Measurements from ENCODE around the gene ANKRD2. TPM values are rescaled to one million over a fixed set of nuclear protein-coding genes. Genes with fewer than 3 reads are reported as not detected.
"Not testable (repeated sequence)": the region's sequence is repeated elsewhere in the genome, so short reads cannot be mapped to it uniquely, and the experiment has no call there.

The ANKRD2 gene
- total RNA-seq, 1 experiment from 2014 or later = 0.98 TPM

- Histone ChIP-seq H3K36me3 (ENCODE audit: control insufficient read depth, insufficient read depth, low read length) (no peaks in the 10 kb centered on the region), H3K27ac (ENCODE audit: low read length) (no peak overlapping the region), H3K27me3 (ENCODE audit: control insufficient read depth, insufficient read depth, low read length) (no peaks in the 10 kb centered on the region), H3K9me3 (ENCODE audit: control insufficient read depth, insufficient read depth, low read depth, low read length) (no peaks in the 10 kb centered on the region), H3K4me3 (ENCODE audit: low read depth in 2 of 2, low read length in 2 of 2) (no peak overlapping the region), H3K4me1 (ENCODE audit: control insufficient read depth, insufficient read depth, low read length) (peaks cover 13% of the 10 kb centered on the region)
- ChIA-PET CTCF (interaction anchor here (0.6 kb wide), 1 partner anchor 13 kb away, joined by 4 read pairs; no protein-coding TSS in a partner anchor), POLR2A (no interaction called here)
- no peak for TF ChIP-seq SIN3A (IDR thresholded peaks at IDR 0.05; ENCODE audit: borderline replicate concordance, insufficient read depth, low read depth, low read length)
- no peak for TF ChIP-seq TCF7L2 (IDR thresholded peaks at IDR 0.05; ENCODE audit: low read depth, low read length)
- no peak for TF ChIP-seq REST (IDR thresholded peaks at IDR 0.05; ENCODE audit: insufficient read depth in 1 of 2, low read depth in 2 of 2, low read length in 1 of 2)
- TF ChIP-seq POLR2AphosphoS5 (IDR thresholded peaks at IDR 0.05; ENCODE audit: low read depth, low read length) = no peak
- TF ChIP-seq CTCF (IDR thresholded peaks at IDR 0.05) = no peak
- DNase-seq (ENCODE audit: low read depth, low spot score) = no peak
- in situ Hi-C loops (cut with HindIII; ENCODE audit: low pct_unique_long_range_greater_than_20kb, low sequenced_read_pairs) (no loop called here), intact Hi-C loops (cut with micrococcal nuclease; ENCODE audit: unreplicated experiment) (no loop called here)
- ATAC-seq = no peak
- BruUV-seq (replicated peaks) = no TSS peak
These were observed 47.5 kb upstream of the ANKRD2 start for GRCh38 chr10:97525086-97525485.

GRCh38 chr10:97525683-97526110, 46.9 kb upstream of the ANKRD2 start:
- BruUV-seq (replicated peaks) = TSS peak; percentile 29
- Histone ChIP-seq H3K4me1 (ENCODE audit: control insufficient read depth, insufficient read depth, low read length) (peaks cover 18% of the 10 kb centered on the region), H3K27me3 (ENCODE audit: control insufficient read depth, insufficient read depth, low read length) (no peaks in the 10 kb centered on the region), H3K36me3 (ENCODE audit: control insufficient read depth, insufficient read depth, low read length) (no peaks in the 10 kb centered on the region), H3K4me3 (ENCODE audit: low read depth in 2 of 2, low read length in 2 of 2) (no peak overlapping the region), H3K9me3 (ENCODE audit: control insufficient read depth, insufficient read depth, low read depth, low read length) (no peaks in the 10 kb centered on the region), H3K27ac (ENCODE audit: low read length) (no peak overlapping the region)
- no peak for TF ChIP-seq CTCF (IDR thresholded peaks at IDR 0.05)
- TF ChIP-seq REST (IDR thresholded peaks at IDR 0.05; ENCODE audit: insufficient read depth in 1 of 2, low read depth in 2 of 2, low read length in 1 of 2) = no peak
- TF ChIP-seq TCF7L2 (IDR thresholded peaks at IDR 0.05; ENCODE audit: low read depth, low read length) = no peak
- no peak for TF ChIP-seq SIN3A (IDR thresholded peaks at IDR 0.05; ENCODE audit: borderline replicate concordance, insufficient read depth, low read depth, low read length)
- TF ChIP-seq POLR2AphosphoS5 (IDR thresholded peaks at IDR 0.05; ENCODE audit: low read depth, low read length) = no peak
- ATAC-seq = no peak
- intact Hi-C loops (cut with micrococcal nuclease; ENCODE audit: unreplicated experiment) (no loop called here), in situ Hi-C loops (cut with HindIII; ENCODE audit: low pct_unique_long_range_greater_than_20kb, low sequenced_read_pairs) (no loop called here)
- no peak for DNase-seq (ENCODE audit: low read depth, low spot score)
- POLR2A ChIA-PET = no interaction called here
- CTCF ChIA-PET = no interaction called here

GRCh38 chr10:97528876-97529275, 43.7 kb upstream of the ANKRD2 start:
- DNase-seq (ENCODE audit: low read depth, low spot score); in situ Hi-C loops (cut with HindIII; ENCODE audit: low pct_unique_long_range_greater_than_20kb, low sequenced_read_pairs); H3K4me3 ChIP-seq (ENCODE audit: low read depth in 2 of 2, low read length in 2 of 2); CTCF ChIA-PET; intact Hi-C loops (cut with micrococcal nuclease; ENCODE audit: unreplicated experiment); H3K27me3 ChIP-seq (ENCODE audit: control insufficient read depth, insufficient read depth, low read length); H3K27ac ChIP-seq (ENCODE audit: low read length); H3K9me3 ChIP-seq (ENCODE audit: control insufficient read depth, insufficient read depth, low read depth, low read length); ATAC-seq; BruUV-seq (replicated peaks); H3K36me3 ChIP-seq (ENCODE audit: control insufficient read depth, insufficient read depth, low read length): not testable (repeated sequence)
- peaks cover 24% of the 10 kb centered on the region for H3K4me1 ChIP-seq (ENCODE audit: control insufficient read depth, insufficient read depth, low read length)
- POLR2A ChIA-PET = interaction anchor here (0.6 kb wide), 1 partner anchor 201 kb away, joined by 3 read pairs; no protein-coding TSS in a partner anchor

Data from Panc1 (cell line).